GM18517 (cell line): ENCODE measurements around the gene TSPAN32.
"Not testable (repeated sequence)": the region's sequence is repeated elsewhere in the genome, so short reads cannot be mapped to it uniquely, and the experiment has no call there.

Experiments
- ATAC-seq: cut with Tn5 transposase; IDR thresholded peaks from one replicate; pipeline ENCODE4 v1.9.1; 2021; ENCODE audit warnings: mild to moderate bottlenecking, moderate library complexity; ENCODE audit not compliant: unreplicated experiment

Gene TSPAN32

DNA sequence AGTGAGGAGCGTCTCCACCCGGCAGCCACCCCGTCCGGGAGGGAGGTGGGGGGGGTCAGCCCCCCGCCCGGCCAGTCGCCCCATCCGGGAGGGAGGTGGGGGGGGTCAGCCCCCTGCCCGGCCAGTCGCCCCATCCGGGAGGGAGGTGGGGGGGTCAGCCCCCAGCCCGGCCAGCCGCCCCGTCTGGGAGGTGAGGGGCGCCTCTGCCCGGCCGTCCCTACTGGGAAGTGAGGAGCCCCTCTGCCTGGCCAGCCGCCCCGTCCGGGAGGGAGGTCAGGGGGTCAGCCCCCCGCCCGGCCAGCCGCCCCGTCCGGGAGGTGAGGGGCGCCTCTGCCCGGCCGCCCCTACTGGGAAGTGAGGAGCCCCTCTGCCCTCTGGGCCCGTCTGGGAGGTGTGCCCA is 30.8 kb downstream of the TSPAN32 start:
- not testable (repeated sequence) for ATAC-seq

DNA sequence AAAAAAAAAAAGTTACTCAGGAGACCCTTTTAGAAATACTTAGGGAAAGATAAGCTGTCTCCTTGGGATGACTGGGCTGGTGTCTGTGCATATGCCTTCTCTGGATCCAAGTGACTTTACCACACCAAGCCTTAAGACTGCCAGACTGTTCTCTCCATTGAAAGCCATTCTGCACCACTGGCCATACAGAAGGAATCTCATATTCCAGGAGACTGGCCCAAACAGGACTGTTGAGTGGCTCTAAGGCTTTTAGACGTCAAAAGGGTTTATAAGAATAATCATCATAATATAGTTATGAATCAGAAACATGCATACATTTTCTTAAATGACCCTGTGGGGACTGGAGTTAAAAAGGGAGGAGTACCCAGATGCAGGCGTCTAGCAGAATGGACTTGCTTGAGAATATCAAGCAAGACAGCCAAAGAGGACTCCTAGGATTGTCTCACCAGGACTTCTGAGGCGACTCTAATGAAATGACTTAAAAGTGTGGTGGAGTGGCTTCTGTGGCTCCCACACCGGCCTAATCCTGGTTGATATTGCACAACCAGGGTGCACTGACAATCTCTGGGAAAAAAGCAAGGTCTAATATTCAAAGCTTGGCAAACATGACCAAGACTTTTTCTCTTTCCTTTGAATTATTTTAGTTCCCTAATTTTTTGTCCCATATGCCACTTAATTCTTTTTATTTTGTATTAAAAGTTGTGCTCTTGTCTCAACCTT is 31.8 kb downstream of the TSPAN32 start:
- ATAC-seq = not testable (repeated sequence)

DNA sequence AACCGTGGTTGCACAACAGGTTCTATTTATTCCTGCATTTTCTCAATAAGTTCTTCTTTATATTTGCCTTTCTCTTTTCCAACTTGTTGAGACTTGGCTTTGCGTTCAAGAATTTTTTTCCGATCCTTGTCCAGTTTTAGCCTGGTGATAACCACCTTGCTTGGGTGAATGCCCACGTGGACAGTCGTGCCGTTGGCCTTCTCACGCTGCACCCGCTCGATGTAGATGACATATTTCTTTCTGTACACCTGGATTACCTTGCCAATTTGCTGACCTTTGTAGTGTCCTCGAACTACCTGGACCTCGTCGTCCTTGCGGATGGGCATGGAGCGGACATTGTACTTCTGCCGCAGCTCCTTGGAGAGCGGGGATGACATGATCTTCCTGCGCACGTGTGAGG is 33.5 kb downstream of the TSPAN32 start:
- ATAC-seq = not testable (repeated sequence)

DNA sequence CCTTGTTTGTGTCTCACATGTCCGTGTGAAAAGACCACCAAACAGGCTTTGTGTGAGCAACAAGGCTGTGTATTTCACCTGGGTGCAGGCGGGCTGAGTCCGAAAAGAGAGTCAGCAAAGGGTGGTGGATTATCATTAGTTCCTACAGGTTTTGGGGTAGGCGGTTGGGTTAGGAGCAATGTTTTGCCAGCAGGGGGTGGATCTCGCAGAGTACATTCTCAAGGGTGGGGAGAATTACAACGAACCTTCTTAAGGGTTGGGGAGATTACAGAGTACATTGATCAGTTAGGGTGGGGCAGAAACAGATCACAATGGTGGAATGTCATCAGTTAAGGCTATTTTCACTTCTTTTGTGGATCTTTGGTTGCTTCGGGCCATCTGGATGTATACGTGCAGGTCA is 36.9 kb downstream of the TSPAN32 start:
- not testable (repeated sequence) for ATAC-seq

DNA sequence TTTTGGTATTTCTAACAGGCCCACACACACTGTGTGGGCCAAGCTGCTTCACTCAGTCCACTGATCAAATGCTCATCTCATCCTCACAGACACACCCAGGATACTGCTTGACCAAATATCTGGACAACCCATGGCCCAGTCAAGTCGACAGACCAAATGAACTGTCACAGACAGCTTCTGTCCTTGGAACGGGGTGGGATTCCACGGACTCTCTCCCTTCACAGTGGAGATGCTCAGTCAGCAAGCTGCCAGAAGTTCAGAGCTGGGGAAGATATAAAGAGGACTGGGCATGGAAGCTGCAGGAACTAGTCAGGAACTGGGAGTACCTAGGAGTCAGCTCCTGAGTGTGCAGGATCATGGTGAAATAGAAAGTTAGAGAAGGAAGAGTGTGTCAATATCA is 40.7 kb downstream of the TSPAN32 start:
- ATAC-seq = no peak

DNA sequence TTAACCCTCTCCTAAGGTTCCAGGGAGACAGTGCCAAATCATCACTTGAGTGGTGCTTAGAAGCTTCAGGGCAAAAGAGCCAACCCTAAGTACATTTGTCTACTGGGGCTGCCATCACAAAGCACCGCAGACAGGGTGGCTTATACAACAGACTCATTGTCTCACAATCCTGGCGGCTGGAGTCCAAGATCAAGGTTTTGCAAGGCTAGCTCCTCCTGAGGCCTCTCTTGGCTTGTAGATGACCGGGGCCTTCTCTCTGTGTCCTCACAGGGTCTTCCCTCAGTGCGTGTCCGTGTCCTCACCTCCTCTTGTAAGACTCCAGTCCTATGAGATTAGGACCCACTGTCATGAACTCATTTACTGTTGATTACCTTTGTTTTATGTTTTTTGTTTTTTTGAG is 41.2 kb downstream of the TSPAN32 start:
- ATAC-seq = no peak

DNA sequence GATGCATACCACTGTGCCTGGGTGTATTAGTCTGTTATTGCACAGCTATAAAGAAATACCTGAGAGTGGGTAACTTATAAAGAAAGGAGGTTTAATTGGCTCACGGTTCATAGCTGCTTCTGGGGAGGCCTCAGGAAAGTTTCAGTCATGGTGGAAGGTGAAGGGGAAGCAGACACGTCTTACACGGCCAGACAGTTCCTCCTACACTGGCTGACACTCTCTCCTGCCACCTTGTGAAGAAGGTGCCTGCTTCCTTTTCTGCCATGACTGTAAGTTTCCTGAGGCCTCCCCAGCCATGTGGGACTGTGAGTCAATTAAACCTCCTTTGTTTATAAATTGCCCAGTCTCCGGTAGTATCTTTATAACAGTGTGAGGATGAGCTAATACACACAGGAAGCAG is 41.7 kb downstream of the TSPAN32 start:
- no peak for ATAC-seq

DNA sequence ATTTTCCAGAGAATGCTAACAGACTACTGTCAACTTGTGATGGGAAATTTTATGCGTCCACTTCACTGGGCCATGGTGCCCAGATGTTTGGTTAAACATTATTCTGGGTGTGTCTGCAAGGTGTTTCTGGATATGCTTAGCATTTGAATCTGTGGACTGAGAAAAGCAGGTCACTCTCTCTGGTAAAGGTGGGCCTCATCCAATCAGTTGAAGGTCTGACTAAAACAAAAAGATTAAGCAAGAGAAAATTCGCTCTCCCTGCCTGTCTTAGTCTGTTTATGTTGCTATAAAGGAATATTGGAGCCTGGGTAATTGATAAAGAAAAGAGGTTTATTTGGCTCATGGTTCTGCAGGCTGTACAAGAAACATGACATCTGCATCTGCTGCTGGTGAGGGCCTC is 43.2 kb downstream of the TSPAN32 start:
- ATAC-seq = no peak

DNA sequence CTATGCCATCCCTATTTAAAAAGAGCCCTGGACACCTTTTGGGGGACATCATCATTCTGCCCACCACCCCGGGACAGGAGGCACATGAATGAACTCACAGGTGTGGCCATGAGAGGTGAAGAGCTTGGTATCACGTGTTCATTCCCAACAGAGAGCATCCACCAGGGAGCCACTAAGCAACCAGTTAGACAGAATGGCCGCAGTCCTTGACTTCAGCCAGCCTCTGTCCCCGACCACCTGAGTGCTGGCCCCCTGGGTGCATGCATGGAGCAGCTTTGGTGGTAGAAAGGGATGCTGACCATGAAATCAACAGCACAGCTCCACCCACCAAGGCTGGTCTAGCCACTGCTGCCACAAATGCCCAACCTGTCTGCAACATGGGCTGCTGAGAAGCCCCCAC is 44.2 kb downstream of the TSPAN32 start:
- no peak for ATAC-seq

DNA sequence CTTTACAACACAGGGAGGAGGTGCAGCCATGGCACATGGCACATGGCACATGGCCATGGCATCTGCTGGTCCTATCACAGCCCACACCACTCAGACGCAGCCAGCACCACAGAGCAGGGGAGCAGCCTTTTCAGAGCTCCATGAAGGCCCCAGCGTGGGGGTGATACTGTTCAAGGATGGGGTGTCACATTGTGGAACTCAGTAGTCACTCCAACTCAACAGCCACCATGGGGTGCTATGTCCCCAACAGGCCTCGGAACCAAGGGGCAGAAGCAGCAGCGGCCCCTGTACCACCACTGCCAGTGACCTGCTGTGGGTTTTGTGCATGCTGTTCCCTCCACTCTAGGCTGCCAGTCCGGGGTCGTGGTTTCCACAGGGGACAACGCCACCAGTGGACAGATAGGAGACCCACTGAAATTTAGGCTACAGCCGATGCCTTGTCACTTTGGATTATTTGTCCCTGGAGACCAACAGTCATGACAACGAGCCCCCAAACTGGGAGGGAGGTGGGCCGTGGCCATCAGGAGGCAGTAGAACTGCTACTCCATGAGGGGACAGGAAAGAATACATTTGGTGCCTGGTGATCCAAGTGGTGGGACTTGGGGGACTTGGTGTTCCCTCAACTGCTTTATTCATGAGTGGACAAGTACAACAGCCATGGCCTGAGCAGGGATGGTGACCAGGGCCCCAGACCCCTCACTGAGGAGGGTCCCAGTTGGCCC is 44.9 kb downstream of the TSPAN32 start:
- no peak for ATAC-seq

DNA sequence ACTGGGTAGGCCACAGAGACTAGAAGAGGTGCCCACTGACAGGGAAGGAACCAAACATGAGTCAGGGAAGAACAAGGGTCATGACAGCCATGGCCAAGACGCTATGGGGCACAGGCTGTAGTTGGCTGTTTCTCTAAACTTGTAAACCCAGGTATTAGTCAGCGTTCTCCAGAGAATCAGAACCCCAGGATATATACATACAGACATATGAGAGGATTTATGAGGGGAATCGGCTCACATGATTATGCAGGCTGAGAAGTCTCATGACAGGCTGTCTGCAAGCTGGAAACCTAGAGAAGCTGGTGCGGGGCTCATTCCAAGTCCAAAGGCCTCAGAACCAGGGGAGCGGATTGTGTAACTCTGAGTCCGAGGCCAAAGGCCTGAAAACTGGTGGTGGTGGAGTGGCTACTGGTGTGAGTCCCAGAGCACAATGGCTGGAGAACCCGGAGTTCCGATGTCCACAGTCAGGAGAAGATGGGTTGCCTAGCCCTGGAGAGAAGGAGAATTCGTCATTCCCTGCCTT is 45.6 kb downstream of the TSPAN32 start:
- no peak for ATAC-seq

DNA sequence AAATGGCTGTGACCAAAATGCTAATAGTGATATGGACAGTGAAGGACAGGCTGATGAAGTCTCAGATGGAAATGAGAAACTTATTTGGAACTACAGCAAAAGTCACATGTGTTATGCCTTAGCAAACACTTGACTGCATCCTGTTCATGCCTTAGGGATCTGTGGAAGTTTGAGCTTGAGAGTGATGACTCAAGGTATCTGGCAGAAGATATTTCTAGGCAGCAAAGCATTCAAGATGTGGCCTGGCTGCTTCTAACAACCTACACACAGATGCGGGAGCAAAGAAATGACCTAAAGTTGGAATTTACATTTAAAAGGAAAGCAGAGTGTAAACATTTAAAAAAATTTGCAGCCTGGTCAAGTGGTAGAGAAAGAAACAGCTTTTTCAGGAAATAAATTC is 47.2 kb downstream of the TSPAN32 start:
- no peak for ATAC-seq

DNA sequence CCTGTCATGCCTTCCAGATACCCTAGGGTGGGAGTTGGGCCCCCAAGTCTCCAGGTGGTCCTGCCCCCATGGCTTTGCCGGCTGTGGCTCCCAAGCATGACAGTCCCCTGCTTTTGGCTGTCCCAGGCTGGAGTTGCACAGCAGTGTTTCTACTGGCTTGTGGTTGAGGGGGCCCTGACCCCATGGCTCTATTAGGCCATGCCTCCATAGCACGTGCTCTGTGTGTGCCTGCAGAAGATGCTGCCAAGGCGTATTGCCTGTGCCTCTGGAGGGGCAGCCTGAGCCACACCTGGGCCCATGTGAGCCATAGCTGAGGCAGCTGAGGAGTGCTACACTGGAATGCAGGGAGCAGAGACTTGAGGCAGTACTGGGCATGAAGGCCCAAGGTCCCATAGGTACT is 49.9 kb downstream of the TSPAN32 start:
- ATAC-seq = no peak

DNA sequence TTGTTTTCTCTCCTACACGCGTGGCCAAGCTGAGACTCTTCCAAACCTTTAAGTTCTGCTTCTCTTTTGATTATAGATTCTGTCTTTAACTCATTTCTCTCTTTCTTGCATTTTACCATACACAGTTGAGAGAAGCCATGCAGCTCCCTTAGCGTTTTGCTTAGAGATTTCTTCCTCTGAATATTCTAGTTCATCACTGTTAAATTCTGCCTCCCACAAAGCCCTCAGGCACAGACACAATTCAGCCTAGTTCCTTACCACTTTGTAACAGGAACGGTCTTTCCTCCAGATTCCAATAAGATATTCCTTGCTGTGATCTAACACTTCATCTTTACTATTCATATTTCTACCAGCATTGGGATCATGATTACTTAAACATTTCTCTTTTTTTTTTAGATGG is 50.6 kb downstream of the TSPAN32 start:
- ATAC-seq = no peak

DNA sequence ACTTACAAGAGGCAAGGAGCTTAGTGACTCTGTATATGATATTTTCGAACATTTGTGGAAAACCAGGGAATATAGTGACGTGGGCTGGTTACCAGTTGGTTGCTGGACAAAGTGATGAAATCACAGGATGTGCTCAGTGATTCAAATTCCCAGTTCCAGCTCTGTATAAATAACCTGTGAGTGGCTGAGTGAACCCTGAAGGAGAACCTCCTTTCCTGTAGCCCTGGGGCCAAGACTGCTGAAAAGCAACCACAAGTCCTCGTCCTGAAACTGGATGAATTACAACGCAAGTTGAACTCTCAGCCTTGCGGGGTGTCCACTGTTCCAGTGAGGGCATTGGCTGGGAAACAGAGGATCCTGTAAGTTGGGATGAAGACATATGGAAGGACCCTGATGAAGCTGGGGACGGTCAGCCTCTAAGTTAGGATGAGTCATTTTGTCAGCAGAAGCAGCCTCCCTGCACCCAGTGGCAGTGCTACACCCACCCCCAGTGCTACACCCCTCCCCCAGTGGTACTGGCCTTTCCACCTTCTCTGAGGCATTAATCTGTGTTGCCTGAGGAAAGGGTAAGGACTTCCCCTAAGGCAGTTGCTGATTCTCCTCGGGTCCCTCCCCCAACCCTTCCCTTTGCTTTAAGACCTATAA is 53.3 kb downstream of the TSPAN32 start:
- no peak for ATAC-seq

DNA sequence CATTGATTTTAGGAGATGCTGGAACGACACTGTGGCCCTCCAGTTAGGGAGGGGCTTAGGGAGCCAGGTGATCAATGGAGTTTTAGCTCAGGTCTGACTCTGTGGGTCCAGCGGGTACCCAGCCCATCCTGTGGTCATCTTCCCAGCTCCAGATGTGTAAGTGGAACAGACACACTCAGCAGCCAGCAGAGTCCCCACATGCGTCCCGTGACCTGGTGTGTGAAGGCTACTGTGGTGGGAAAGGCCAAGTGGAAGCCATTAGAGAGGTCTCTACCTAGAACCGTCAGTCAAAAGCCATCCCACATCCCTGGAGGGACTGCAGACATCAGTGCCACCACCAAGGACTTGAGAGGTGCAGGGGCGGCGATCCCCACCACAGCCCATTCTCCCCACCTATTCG is 55.4 kb downstream of the TSPAN32 start:
- ATAC-seq = no peak

DNA sequence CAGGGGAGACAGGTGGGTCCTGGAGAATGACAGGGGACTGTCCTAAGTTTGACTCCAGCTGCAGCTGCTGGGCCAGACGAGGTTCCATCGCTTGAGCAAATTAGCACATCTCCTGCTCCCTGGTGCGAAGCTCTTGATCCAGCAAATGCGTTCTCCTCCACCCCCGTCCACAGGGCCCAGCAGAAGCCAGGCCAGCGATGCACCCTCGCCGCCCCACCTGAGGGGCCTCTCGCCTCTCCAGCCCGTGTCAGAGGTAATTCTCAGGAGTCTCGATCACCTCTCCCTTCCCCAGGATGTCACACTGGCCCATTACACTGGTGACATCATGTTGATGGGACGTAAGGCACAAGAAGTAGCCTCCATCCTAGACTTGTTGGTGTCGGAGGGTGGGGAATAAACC is 55.8 kb downstream of the TSPAN32 start:
- not testable (repeated sequence) for ATAC-seq

DNA sequence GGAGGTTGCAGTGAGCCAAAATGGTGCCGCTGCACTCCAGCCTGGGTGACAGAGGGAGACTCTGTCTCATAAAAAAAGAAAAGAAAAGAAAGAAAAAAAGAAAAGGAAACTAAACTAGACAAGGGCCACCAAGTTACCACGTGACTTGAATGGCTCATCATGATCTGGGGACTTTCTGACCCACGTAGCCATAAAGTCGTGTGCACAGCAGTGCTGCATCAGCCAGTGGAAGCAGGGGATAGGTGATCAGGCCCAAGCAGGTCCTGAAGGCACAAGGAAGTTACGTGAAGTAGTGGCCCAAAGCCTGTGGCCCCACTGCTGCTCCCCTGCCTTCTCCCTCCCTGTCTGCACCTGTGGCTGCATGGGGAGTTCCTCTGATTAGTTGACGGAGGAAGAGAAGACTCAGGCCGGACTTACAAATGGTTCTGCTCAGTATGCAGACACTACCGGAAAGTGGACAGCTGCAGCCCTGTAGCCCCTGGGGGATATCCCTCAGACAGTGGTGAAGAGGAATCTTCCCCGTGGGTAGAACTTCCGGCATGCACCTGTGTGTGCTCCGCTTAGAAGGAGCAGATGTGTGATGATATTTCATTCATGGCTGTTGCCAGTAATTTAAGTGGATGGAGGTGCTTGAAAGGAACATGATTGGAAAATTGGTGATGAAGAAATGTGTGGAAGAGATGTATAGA is 57.1 kb downstream of the TSPAN32 start:
- ATAC-seq = no peak

DNA sequence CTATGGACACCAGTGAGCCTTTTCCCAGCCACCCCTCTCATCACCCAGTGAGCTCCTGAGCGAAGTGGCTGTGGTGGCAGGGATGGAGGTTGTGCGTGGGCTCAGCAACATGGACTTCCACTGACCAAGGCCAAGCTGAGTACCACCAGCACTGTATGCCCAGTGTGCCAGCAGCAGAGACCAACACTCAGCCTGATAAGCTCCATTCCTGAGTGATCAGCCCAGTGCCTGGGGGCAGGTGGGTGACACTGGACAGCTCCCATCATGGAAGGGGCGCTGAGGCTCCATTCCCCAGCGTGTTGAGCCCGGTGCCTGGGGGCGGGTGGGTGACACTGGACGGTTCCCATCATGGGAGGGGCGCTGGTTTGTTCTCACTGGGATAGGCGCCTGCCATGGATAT is 57.7 kb downstream of the TSPAN32 start:
- no peak for ATAC-seq

DNA sequence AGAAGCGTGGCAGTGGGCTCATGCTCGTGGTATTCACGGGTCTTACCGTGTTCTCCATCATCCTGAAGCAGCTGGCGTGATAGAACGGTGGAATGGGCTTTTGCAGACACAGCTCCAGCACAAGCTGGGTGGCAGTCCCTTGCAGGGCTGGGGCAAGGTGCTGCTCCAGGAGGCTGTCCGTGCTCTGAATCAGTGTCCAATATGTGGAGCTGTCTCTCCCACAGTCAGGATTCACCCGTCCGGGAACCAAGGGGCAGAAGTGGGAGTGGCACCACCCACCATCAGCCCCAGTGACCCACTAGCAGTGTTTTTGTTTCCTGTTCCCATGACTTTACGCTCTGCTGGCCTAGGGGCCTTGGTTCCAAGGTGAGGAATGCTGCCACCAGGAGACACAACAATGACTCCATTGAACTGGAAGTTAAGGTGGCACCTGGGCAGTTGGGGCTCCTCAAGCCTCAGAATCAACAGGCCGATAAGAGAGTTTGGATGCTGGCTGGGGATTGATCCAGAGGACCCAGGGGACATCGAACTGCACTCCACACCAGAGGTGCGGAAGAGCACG is 58.3 kb downstream of the TSPAN32 start:
- no peak for ATAC-seq

DNA sequence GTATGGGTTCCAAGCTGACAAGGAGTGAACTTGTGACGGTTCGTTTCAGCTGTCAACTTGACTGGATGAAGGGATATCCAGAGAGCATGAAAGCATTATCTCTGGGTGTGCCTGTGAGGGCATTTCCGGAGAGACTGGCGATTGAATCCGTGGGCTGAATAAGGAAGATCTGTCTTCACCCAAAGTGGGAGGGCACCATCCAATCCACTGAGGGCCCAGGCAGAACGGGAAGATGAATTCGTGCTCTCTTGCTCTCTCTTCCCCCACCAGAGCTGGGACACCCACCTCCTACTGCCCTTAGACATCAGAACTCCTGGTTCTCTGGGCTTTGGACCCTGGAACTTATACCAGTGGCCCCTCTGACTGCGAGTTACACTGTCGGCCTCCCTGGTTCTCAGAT is 59.8 kb downstream of the TSPAN32 start:
- ATAC-seq = no peak
